HepG2 (cell line): ENCODE data around the gene FCN3. TPM values are rescaled to one million over a fixed set of nuclear protein-coding genes. Genes with fewer than 3 reads are reported as not detected.

Experiments used
- ATAC-seq: fragments of 200-7000 bp; cut with Tn5 transposase; 3 replicates; pipeline ENCODE4 v1.9.1; 2020; ENCODE audit warnings: mild to moderate bottlenecking, moderate library complexity
- BruUV-seq: library from RNA; stranded (reverse); fragments of 400-500 nt; replicated peaks from 2 replicates; lab custom pipeline; 2021; lab: Mats Ljungman, UMichigan
- CTCF ChIA-PET: fragments of 300-600 bp; formaldehyde crosslinking; extraction: SDS; loops from one replicate; lab custom pipeline; 2021; ENCODE audit warnings: low total read pairs, inconsistent platforms, low intra/inter-chr PET ratio; lab: Yijun Ruan, JAX
- POLR2A ChIA-PET: fragments of 350-600 bp; sonication (Branson Sonifier 250); formaldehyde crosslinking; loops from one replicate; lab custom pipeline; 2020; ENCODE audit warnings: antibody characterized with exemption, inconsistent platforms; lab: Yijun Ruan, JAX
- DNase-seq: peaks from one replicate; pipeline ENCODE4 v3.0.0-alpha.2; 2015; ENCODE audit warnings: low spot score
- FAIRE-seq: peaks from 3 replicates; lab custom pipeline; 2011; peaks lifted over from hg19 to GRCh38; lab: Jason Lieb, UNC
- H2AFZ ChIP-seq: one replicate; pipeline ENCODE4 v1.6.1; 2011; ENCODE audit warnings: low read length, inconsistent platforms
- H3K27ac ChIP-seq: fragments of 300-600 bp; 3 replicates; pipeline ENCODE4 v1.8.0; 2011; ENCODE audit warnings: mixed run types, mild to moderate bottlenecking, mixed read lengths, low read length, inconsistent platforms; ENCODE audit not compliant: insufficient read depth; ENCODE audit errors: extremely low read length
- H3K27me3 ChIP-seq, 2 experiments: fragments of 200-600 bp in 1 of 2; 2 replicates in 1 of 2; 3 replicates in 1 of 2; pipeline versions ENCODE4 v1.6.0 to v1.8.0; 2011; ENCODE audit warnings: low read length in 2 of 2, mild to moderate bottlenecking in 2 of 2, moderate library complexity in 2 of 2, inconsistent platforms in 1 of 2; ENCODE audit not compliant: insufficient read depth in 2 of 2, control insufficient read depth in 1 of 2
- H3K36me3 ChIP-seq, 2 experiments: fragments of 200-600 bp in 1 of 2; replicated peaks in 1 of 2; 2 replicates in 1 of 2; 3 replicates in 1 of 2; pipeline versions ENCODE4 v1.5.1 to v1.8.0; 2011; ENCODE audit warnings: low read length in 2 of 2, inconsistent platforms in 1 of 2; ENCODE audit not compliant: insufficient read depth in 2 of 2, control insufficient read depth in 1 of 2
- H3K4me1 ChIP-seq: 2 replicates; pipeline ENCODE4 v1.5.1; 2012; ENCODE audit warnings: low read length, inconsistent platforms; ENCODE audit not compliant: insufficient read depth
- H3K4me2 ChIP-seq: 2 replicates; pipeline ENCODE4 v1.6.0; 2011; ENCODE audit warnings: low read depth, low read length, inconsistent platforms
- H3K4me3 ChIP-seq, 3 experiments: fragments of 200-600 bp in 1 of 3; sonication (generic), shearing (Covaris generic) in 1 of 3; replicated peaks in 1 of 3; 2 replicates each; pipeline ENCODE4 v1.5.1; 2011 to 2016; ENCODE audit warnings: low read length in 3 of 3, inconsistent platforms in 2 of 3, low read depth in 2 of 3, mild to moderate bottlenecking in 2 of 3, control low read depth in 1 of 3, mixed read lengths in 1 of 3; ENCODE audit not compliant: insufficient read depth in 1 of 3
- H3K79me2 ChIP-seq: one replicate; pipeline ENCODE4 v1.6.1; 2011; ENCODE audit warnings: low read length, inconsistent platforms; ENCODE audit not compliant: insufficient read depth
- H3K9ac ChIP-seq: 2 replicates; pipeline ENCODE4 v1.6.0; 2011; ENCODE audit warnings: mild to moderate bottlenecking, low read depth, low read length, inconsistent platforms; ENCODE audit not compliant: insufficient read depth
- H3K9me3 ChIP-seq: 2 replicates; pipeline ENCODE4 v1.5.1; 2012; ENCODE audit warnings: mild to moderate bottlenecking, low read length
- H4K20me1 ChIP-seq: 2 replicates; pipeline ENCODE4 v1.6.0; 2011; ENCODE audit warnings: inconsistent platforms, mild to moderate bottlenecking, low read length, moderate library complexity; ENCODE audit not compliant: insufficient read depth
- AHR ChIP-seq: IDR thresholded peaks from 2 replicates; pipeline ENCODE4 v1.6.1; 2018; ENCODE audit warnings: missing genetic modification reagents, missing compliant biosample characterization
- CCDC6 ChIP-seq: sonication (generic); formaldehyde crosslinking; IDR thresholded peaks from 2 replicates; pipeline ENCODE4 v1.8.1; 2022; ENCODE audit warnings: mild to moderate bottlenecking, missing genetic modification reagents, moderate library complexity
- HOMEZ ChIP-seq: IDR thresholded peaks from 2 replicates; pipeline ENCODE4 v1.6.1; 2016; ENCODE audit warnings: low read depth
- MLLT10 ChIP-seq: sonication (generic); formaldehyde crosslinking; IDR thresholded peaks from 2 replicates; pipeline ENCODE4 v1.4.0; 2020; ENCODE audit warnings: missing genetic modification reagents
- ZMYM4 ChIP-seq: sonication (generic); formaldehyde crosslinking; IDR thresholded peaks from 2 replicates; pipeline ENCODE4 v1.8.1; 2023; ENCODE audit warnings: mild to moderate bottlenecking, missing genetic modification reagents
- ZNF180 ChIP-seq: sonication (generic); formaldehyde crosslinking; IDR thresholded peaks from 2 replicates; pipeline ENCODE4 v1.4.0; 2020; ENCODE audit warnings: low read depth, missing genetic modification reagents, borderline replicate concordance
- ZNF569 ChIP-seq: sonication (generic); formaldehyde crosslinking; IDR thresholded peaks from 2 replicates; pipeline ENCODE4 v1.5.0; 2020; ENCODE audit warnings: mild to moderate bottlenecking, missing genetic modification reagents, moderate library complexity, borderline replicate concordance
- ZNF614 ChIP-seq: IDR thresholded peaks from 2 replicates; pipeline ENCODE4 v1.6.1; 2018; ENCODE audit warnings: missing biosample characterization, missing genetic modification reagents, inconsistent platforms, borderline replicate concordance
- WGBS: methylation state at CpG from one replicate; pipeline ENCODE4 v1.1.6; 2017; ENCODE audit warnings: low lambda C conversion rate; 5-methylcytosine and 5-hydroxymethylcytosine counted together
- in situ Hi-C: cut with HindIII; loops from 2 replicates; pipeline ENCODE4 v1.10.0; 2017; ENCODE audit warnings: low pct_unique_long_range_greater_than_20kb; ENCODE audit not compliant: extremely low pct_ligation_motif_present
- intact Hi-C: fragments of 100-400 bp; cut with micrococcal nuclease; formaldehyde crosslinking; loops from one replicate; pipeline ENCODE4 v1.10.0; 2022; ENCODE audit not compliant: unreplicated experiment
- polyA plus RNA-seq, 8 experiments: library from polyadenylated mRNA; depleted of rRNA in 3 of 8; stranded (reverse) in 7 of 8; unstranded in 1 of 8; fragments of >200 nt; fragmentation: Illumina TruSeq in 4 of 8; extraction: Trizol in 4 of 8; gene quantifications; 2 replicates each; pipeline versions ENCODE4 v1.2.1 to v1.2.3, GENCODE V29; 2011 to 2016; ENCODE audit warnings: low read depth in 4 of 8, missing spikeins in 1 of 8, mixed read lengths in 1 of 8; ENCODE audit not compliant: insufficient read depth in 1 of 8
- total RNA-seq, 5 experiments: library from RNA; depleted of rRNA; stranded (reverse); fragments of >200 nt; fragmentation: Illumina TruSeq; extraction: Trizol; gene quantifications; 2 replicates each; pipeline ENCODE4 v1.2.3, GENCODE V29; 2016; ENCODE audit warnings: low read depth in 1 of 5
- TF ChIP-seq, protein P1 (sequence below): sonication (generic); formaldehyde crosslinking; IDR thresholded peaks from 2 replicates; pipeline ENCODE4 v1.8.1; 2023; ENCODE audit warnings: mild to moderate bottlenecking, missing genetic modification reagents
- TF ChIP-seq, protein P2 (sequence below): sonication (generic); formaldehyde crosslinking; IDR thresholded peaks from 2 replicates; pipeline ENCODE4 v1.4.0; 2020; ENCODE audit warnings: missing genetic modification reagents, borderline replicate concordance

Gene FCN3
- total and polyA plus RNA-seq, 2 of the 13 experiments (the other 11 are each of a cell fraction or from before 2014, with no cell fraction given) = not detected

GRCh38 chr1:27372022-27372807 is 2.4 kb downstream of the FCN3 start:
- TF ChIP-seq, protein P1, sequence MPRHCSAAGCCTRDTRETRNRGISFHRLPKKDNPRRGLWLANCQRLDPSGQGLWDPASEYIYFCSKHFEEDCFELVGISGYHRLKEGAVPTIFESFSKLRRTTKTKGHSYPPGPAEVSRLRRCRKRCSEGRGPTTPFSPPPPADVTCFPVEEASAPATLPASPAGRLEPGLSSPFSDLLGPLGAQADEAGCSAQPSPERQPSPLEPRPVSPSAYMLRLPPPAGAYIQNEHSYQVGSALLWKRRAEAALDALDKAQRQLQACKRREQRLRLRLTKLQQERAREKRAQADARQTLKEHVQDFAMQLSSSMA (CRISPR knock-in tag) = no peak
- no peak for TF ChIP-seq ZNF569 (CRISPR knock-in tag)
- TF ChIP-seq HOMEZ (CRISPR knock-in tag) = no peak
- TF ChIP-seq CCDC6 (CRISPR knock-in tag) = no peak
- TF ChIP-seq ZNF614 (CRISPR knock-in tag) = no peak
- TF ChIP-seq ZMYM4 (CRISPR knock-in tag) = no peak
- no peak for TF ChIP-seq ZNF180 (CRISPR knock-in tag)
- TF ChIP-seq MLLT10 (CRISPR knock-in tag) = no peak
- TF ChIP-seq, protein P2, sequence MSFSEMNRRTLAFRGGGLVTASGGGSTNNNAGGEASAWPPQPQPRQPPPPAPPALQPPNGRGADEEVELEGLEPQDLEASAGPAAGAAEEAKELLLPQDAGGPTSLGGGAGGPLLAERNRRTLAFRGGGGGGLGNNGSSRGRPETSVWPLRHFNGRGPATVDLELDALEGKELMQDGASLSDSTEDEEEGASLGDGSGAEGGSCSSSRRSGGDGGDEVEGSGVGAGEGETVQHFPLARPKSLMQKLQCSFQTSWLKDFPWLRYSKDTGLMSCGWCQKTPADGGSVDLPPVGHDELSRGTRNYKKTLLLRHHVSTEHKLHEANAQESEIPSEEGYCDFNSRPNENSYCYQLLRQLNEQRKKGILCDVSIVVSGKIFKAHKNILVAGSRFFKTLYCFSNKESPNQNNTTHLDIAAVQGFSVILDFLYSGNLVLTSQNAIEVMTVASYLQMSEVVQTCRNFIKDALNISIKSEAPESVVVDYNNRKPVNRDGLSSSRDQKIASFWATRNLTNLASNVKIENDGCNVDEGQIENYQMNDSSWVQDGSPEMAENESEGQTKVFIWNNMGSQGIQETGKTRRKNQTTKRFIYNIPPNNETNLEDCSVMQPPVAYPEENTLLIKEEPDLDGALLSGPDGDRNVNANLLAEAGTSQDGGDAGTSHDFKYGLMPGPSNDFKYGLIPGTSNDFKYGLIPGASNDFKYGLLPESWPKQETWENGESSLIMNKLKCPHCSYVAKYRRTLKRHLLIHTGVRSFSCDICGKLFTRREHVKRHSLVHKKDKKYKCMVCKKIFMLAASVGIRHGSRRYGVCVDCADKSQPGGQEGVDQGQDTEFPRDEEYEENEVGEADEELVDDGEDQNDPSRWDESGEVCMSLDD = no peak
- TF ChIP-seq AHR (CRISPR knock-in tag) = no peak
- ATAC-seq = peak; percentile 22; the same call in 1 of the 3 replicates
- no peaks in the 10 kb centered on the region for H3K79me2 ChIP-seq
- H3K4me3 ChIP-seq = no peak overlapping the region
- CTCF ChIA-PET = interaction anchor here (1.6 kb wide), 1 partner anchor 15 kb away, joined by 6 read pairs; no protein-coding TSS in a partner anchor
- no peak for DNase-seq
- H3K4me2 ChIP-seq = no peak overlapping the region
- H2AFZ ChIP-seq = no peak overlapping the region
- H3K9me3 ChIP-seq = no peaks in the 10 kb centered on the region
- no TSS peak for BruUV-seq
- H3K27me3 ChIP-seq = peaks cover 5 to 33% of the 10 kb centered on the region in 2 experiments; a peak in 4 of 5 replicates
- H4K20me1 ChIP-seq = no peaks in the 10 kb centered on the region
- POLR2A ChIA-PET = interaction anchor here (0.6 kb wide), 1 partner anchor 53 kb away, joined by 4 read pairs; no protein-coding TSS in a partner anchor
- no peak for FAIRE-seq
- H3K36me3 ChIP-seq = no peaks in the 10 kb centered on the region
- intact Hi-C loops = no loop called here
- no peak overlapping the region for H3K9ac ChIP-seq
- H3K4me1 ChIP-seq = peaks cover 10% of the 10 kb centered on the region
- H3K27ac ChIP-seq = no peak overlapping the region
- in situ Hi-C loops = no loop called here
- WGBS = 51% methylated on average over 18 of the region's 19 CpGs
